ENCODE results near the gene VTI1A.
"Not testable (repeated sequence)": the region's sequence is repeated elsewhere in the genome, so short reads cannot be mapped to it uniquely, and the experiment has no call there.

DNA sequence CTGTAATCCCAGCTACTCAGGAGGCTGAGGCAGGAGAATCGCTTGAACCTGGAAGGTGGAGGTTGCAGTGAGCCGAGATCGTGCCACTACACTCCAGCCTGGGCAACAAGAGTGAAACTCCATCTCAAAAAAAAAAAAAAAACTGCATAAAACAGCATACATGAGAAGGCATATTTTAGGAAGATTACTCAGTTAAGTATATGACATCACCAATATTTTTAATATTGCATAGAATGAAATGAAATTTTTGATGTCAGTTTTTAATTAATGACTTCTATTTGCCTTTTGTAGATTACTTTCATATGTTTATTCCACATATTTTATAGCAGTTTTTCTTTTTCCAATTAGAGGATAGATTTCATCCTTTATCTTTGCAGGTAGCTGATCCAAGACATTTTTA, 284.4 kb downstream of the VTI1A start:
- TF ChIP-seq CTCF, POLR2A (IDR thresholded peaks at IDR 0.05): not testable (repeated sequence)

Data from uterus (tissue), 2 donors.